ENCODE results near the gene PLB1. TPM values are rescaled to one million over a fixed set of nuclear protein-coding genes. Genes with fewer than 3 reads are reported as not detected.
"Not testable (repeated sequence)": the region's sequence is repeated elsewhere in the genome, so short reads cannot be mapped to it uniquely, and the experiment has no call there.

The PLB1 gene
- total and polyA plus RNA-seq, 4 experiments from 2014 or later, result 0.38 to 0.91 (median 0.82) TPM

- H3K4me3 ChIP-seq (ENCODE audit: low read length in 2 of 2); H3K27ac ChIP-seq (ENCODE audit: low read depth, low read length); H3K36me3 Mint-ChIP-seq; H3K27me3 Mint-ChIP-seq; H3K27ac Mint-ChIP-seq; intact Hi-C loops (cut with micrococcal nuclease); H3K36me3 ChIP-seq (ENCODE audit: insufficient read depth, low read length); POLR2A ChIA-PET (ENCODE audit: partially characterized antibody); H3K9me3 ChIP-seq (ENCODE audit: control insufficient read depth in 1 of 2, low read length in 2 of 2); DNase-seq; H3K4me3 Mint-ChIP-seq; H3K9me3 Mint-ChIP-seq; H3K27me3 ChIP-seq (ENCODE audit: insufficient read depth, low read length): not testable (repeated sequence)
- H3K4me1 Mint-ChIP-seq, result peaks cover 4 to 34% (median 14%) of the 10 kb centered on the region in 4 donors
- peaks cover 22% of the 10 kb centered on the region for H3K4me1 ChIP-seq (ENCODE audit: insufficient read depth, low read length)
- CTCF ChIA-PET (ENCODE audit: partially characterized antibody), result interaction anchor here (0.8 kb wide), 1 partner anchor 13 kb away, joined by 3 read pairs; no protein-coding TSS in a partner anchor
Observed at GRCh38 chr2:28550345-28550744, 54.5 kb downstream of the PLB1 start.

GRCh38 chr2:28552045-28552823 lies 56.4 kb downstream of the PLB1 start:
- H3K4me3 Mint-ChIP-seq, result no peak overlapping the region
- no peaks in the 10 kb centered on the region for H3K27me3 ChIP-seq (ENCODE audit: insufficient read depth, low read length)
- no peak overlapping the region for H3K4me3 ChIP-seq (ENCODE audit: low read length in 2 of 2)
- peak overlapping the region in 2 of 7 donors; percentile 12 to 37 for H3K27ac Mint-ChIP-seq
- no peaks in the 10 kb centered on the region for H3K27me3 Mint-ChIP-seq
- H3K4me1 ChIP-seq (ENCODE audit: insufficient read depth, low read length), result peaks cover 4% of the 10 kb centered on the region
- H3K9me3 Mint-ChIP-seq, result no peaks in the 10 kb centered on the region
- H3K27ac ChIP-seq (ENCODE audit: low read depth, low read length), result no peak overlapping the region
- H3K36me3 Mint-ChIP-seq, result no peaks in the 10 kb centered on the region
- H3K4me1 Mint-ChIP-seq, result peaks cover 3 to 19% (median 7%) of the 10 kb centered on the region in 4 donors
- intact Hi-C loops (cut with micrococcal nuclease), result no loop called here
- ChIA-PET CTCF (ENCODE audit: partially characterized antibody) (no interaction called here), POLR2A (ENCODE audit: partially characterized antibody) (no interaction called here)
- H3K9me3 ChIP-seq (ENCODE audit: control insufficient read depth in 1 of 2, low read length in 2 of 2), result no peaks in the 10 kb centered on the region
- H3K36me3 ChIP-seq (ENCODE audit: insufficient read depth, low read length), result no peaks in the 10 kb centered on the region
- DNase-seq, result no peak

- no peaks in the 10 kb centered on the region for H3K36me3 Mint-ChIP-seq
- intact Hi-C loops (cut with micrococcal nuclease), result no loop called here
- H3K9me3 Mint-ChIP-seq, result no peaks in the 10 kb centered on the region
- no peaks in the 10 kb centered on the region for H3K4me1 Mint-ChIP-seq
- no peaks in the 10 kb centered on the region for H3K27me3 Mint-ChIP-seq
- H3K9me3 ChIP-seq (ENCODE audit: control insufficient read depth in 1 of 2, low read length in 2 of 2), result no peaks in the 10 kb centered on the region
- H3K36me3 ChIP-seq (ENCODE audit: insufficient read depth, low read length), result no peaks in the 10 kb centered on the region
- no peaks in the 10 kb centered on the region for H3K4me1 ChIP-seq (ENCODE audit: insufficient read depth, low read length)
- H3K27ac ChIP-seq (ENCODE audit: low read depth, low read length), result no peak overlapping the region
- DNase-seq, result no peak
- ChIA-PET POLR2A (ENCODE audit: partially characterized antibody) (no interaction called here), CTCF (ENCODE audit: partially characterized antibody) (interaction anchor here (1.4 to 1.6 kb wide), 2 partner anchors 10 to 38 kb away, joined by 3 to 6 read pairs; no protein-coding TSS in a partner anchor)
- H3K4me3 ChIP-seq (ENCODE audit: low read length in 2 of 2), result no peak overlapping the region
- H3K27me3 ChIP-seq (ENCODE audit: insufficient read depth, low read length), result no peaks in the 10 kb centered on the region
- no peak overlapping the region for H3K4me3 Mint-ChIP-seq
- H3K27ac Mint-ChIP-seq, result no peak overlapping the region
Observed at GRCh38 chr2:28556303-28556702, 60.4 kb downstream of the PLB1 start.

GRCh38 chr2:28557389-28558131 lies 61.7 kb downstream of the PLB1 start:
- Mint-ChIP-seq H3K36me3 (no peaks in the 10 kb centered on the region), H3K4me3 (no peak overlapping the region), H3K4me1 (no peaks in the 10 kb centered on the region), H3K27ac (no peak overlapping the region), H3K27me3 (no peaks in the 10 kb centered on the region), H3K9me3 (no peaks in the 10 kb centered on the region)
- ChIA-PET CTCF (ENCODE audit: partially characterized antibody) (interaction anchor here (0.6 to 1.6 kb wide), 2 partner anchors 9 to 203 kb away, joined by 3 to 6 read pairs; no protein-coding TSS in a partner anchor), POLR2A (ENCODE audit: partially characterized antibody) (interaction anchor here (1.0 kb wide), 1 partner anchor 313 kb away, joined by 3 read pairs; the partner anchor contains the start of gene TRMT61B)
- Histone ChIP-seq H3K9me3 (ENCODE audit: control insufficient read depth in 1 of 2, low read length in 2 of 2) (no peaks in the 10 kb centered on the region), H3K4me3 (ENCODE audit: low read length in 2 of 2) (no peak overlapping the region), H3K4me1 (ENCODE audit: insufficient read depth, low read length) (no peaks in the 10 kb centered on the region), H3K27ac (ENCODE audit: low read depth, low read length) (no peak overlapping the region), H3K36me3 (ENCODE audit: insufficient read depth, low read length) (no peaks in the 10 kb centered on the region), H3K27me3 (ENCODE audit: insufficient read depth, low read length) (no peaks in the 10 kb centered on the region)
- DNase-seq, result no peak
- intact Hi-C loops (cut with micrococcal nuclease), result no loop called here

- Histone ChIP-seq H3K4me1 (ENCODE audit: insufficient read depth, low read length) (no peaks in the 10 kb centered on the region), H3K9me3 (ENCODE audit: control insufficient read depth in 1 of 2, low read length in 2 of 2) (no peaks in the 10 kb centered on the region), H3K27ac (ENCODE audit: low read depth, low read length) (no peak overlapping the region), H3K4me3 (ENCODE audit: low read length in 2 of 2) (no peak overlapping the region), H3K27me3 (ENCODE audit: insufficient read depth, low read length) (no peaks in the 10 kb centered on the region), H3K36me3 (ENCODE audit: insufficient read depth, low read length) (no peaks in the 10 kb centered on the region)
- Mint-ChIP-seq H3K27ac (no peak overlapping the region), H3K27me3 (no peaks in the 10 kb centered on the region), H3K36me3 (no peaks in the 10 kb centered on the region), H3K4me1 (no peaks in the 10 kb centered on the region), H3K9me3 (no peaks in the 10 kb centered on the region), H3K4me3 (no peak overlapping the region)
- DNase-seq, result no peak
- intact Hi-C loops (cut with micrococcal nuclease), result no loop called here
- ChIA-PET POLR2A (ENCODE audit: partially characterized antibody) (interaction anchor here (1.0 kb wide), 1 partner anchor 312 kb away, joined by 3 read pairs; the partner anchor contains the start of gene TRMT61B), CTCF (ENCODE audit: partially characterized antibody) (interaction anchor here (0.6 to 0.9 kb wide), 2 partner anchors 9 to 204 kb away, joined by 3 read pairs; no protein-coding TSS in a partner anchor)
Observed at GRCh38 chr2:28558158-28558820, 62.4 kb downstream of the PLB1 start.

- no peaks in the 10 kb centered on the region for H3K9me3 ChIP-seq (ENCODE audit: control insufficient read depth in 1 of 2, low read length in 2 of 2)
- H3K9me3 Mint-ChIP-seq, result no peaks in the 10 kb centered on the region
- no peak overlapping the region for H3K27ac Mint-ChIP-seq
- H3K4me1 ChIP-seq (ENCODE audit: insufficient read depth, low read length), result no peaks in the 10 kb centered on the region
- H3K4me1 Mint-ChIP-seq, result no peaks in the 10 kb centered on the region
- no peaks in the 10 kb centered on the region for H3K27me3 ChIP-seq (ENCODE audit: insufficient read depth, low read length)
- no peak overlapping the region for H3K4me3 Mint-ChIP-seq
- no peaks in the 10 kb centered on the region for H3K36me3 Mint-ChIP-seq
- no peak for DNase-seq
- H3K4me3 ChIP-seq (ENCODE audit: low read length in 2 of 2), result no peak overlapping the region
- ChIA-PET POLR2A (ENCODE audit: partially characterized antibody) (no interaction called here), CTCF (ENCODE audit: partially characterized antibody) (interaction anchor here (0.9 kb wide), 1 partner anchor 8 kb away, joined by 3 read pairs; no protein-coding TSS in a partner anchor)
- no peaks in the 10 kb centered on the region for H3K27me3 Mint-ChIP-seq
- no peak overlapping the region for H3K27ac ChIP-seq (ENCODE audit: low read depth, low read length)
- intact Hi-C loops (cut with micrococcal nuclease), result no loop called here
- no peaks in the 10 kb centered on the region for H3K36me3 ChIP-seq (ENCODE audit: insufficient read depth, low read length)
Observed at GRCh38 chr2:28558918-28559317, 63.1 kb downstream of the PLB1 start.

All from CD4-positive, alpha-beta memory T cell (primary cell).